Hematopoietic multipotent progenitor cell treated with erythropoietin and hydrocortisone succinate and interleukin-3 and kit ligand, for 15 days (in vitro differentiated cells): ENCODE data around the gene ADAM11.
"Not testable (repeated sequence)": the region's sequence is repeated elsewhere in the genome, so short reads cannot be mapped to it uniquely, and the experiment has no call there.

Source experiments
- DNase-seq: peaks from one replicate; pipeline ENCODE4 v3.0.0-alpha.2; 2015; ENCODE audit warnings: low spot score

Gene ADAM11

GRCh38 chr17:44758414-44759085 lies at the start of gene ADAM11:
Gene ADAM11 (plus strand): TSS chr17:44758988. CDS start chr17:44759200, 212 bp downstream.
- DNase-seq = no peak

- no peak for DNase-seq
Observed at GRCh38 chr17:44719444-44719843, 39.3 kb upstream of the ADAM11 start.

- no peak for DNase-seq
Observed at GRCh38 chr17:44722254-44722653, 36.5 kb upstream of the ADAM11 start.

GRCh38 chr17:44726121-44726520 lies 32.7 kb upstream of the ADAM11 start:
- not testable (repeated sequence) for DNase-seq

GRCh38 chr17:44733753-44734152 lies 25.0 kb upstream of the ADAM11 start:
- no peak for DNase-seq

- DNase-seq = no peak
Observed at GRCh38 chr17:44734272-44734671, 24.5 kb upstream of the ADAM11 start.

- no peak for DNase-seq
Observed at GRCh38 chr17:44736551-44737240, 22.1 kb upstream of the ADAM11 start.

GRCh38 chr17:44738214-44738906 lies 20.4 kb upstream of the ADAM11 start:
- no peak for DNase-seq

GRCh38 chr17:44741316-44741715 lies 17.5 kb upstream of the ADAM11 start:
- no peak for DNase-seq

GRCh38 chr17:44745301-44745700 lies 13.5 kb upstream of the ADAM11 start:
- no peak for DNase-seq

- DNase-seq = not testable (repeated sequence)
Observed at GRCh38 chr17:44745738-44746137, 13.1 kb upstream of the ADAM11 start.

- no peak for DNase-seq
Observed at GRCh38 chr17:44747566-44747965, 11.2 kb upstream of the ADAM11 start.

GRCh38 chr17:44749076-44749979 lies 9.5 kb upstream of the ADAM11 start:
- DNase-seq = no peak

GRCh38 chr17:44749980-44750318 lies 8.8 kb upstream of the ADAM11 start:
- DNase-seq = no peak

- no peak for DNase-seq
Observed at GRCh38 chr17:44751331-44751730, 7.5 kb upstream of the ADAM11 start.

- DNase-seq = no peak
Observed at GRCh38 chr17:44751806-44752205, 7.0 kb upstream of the ADAM11 start.

GRCh38 chr17:44752953-44753861 lies 5.6 kb upstream of the ADAM11 start:
- no peak for DNase-seq

- no peak for DNase-seq
Observed at GRCh38 chr17:44754276-44754675, 4.5 kb upstream of the ADAM11 start.

GRCh38 chr17:44755180-44755579 lies 3.6 kb upstream of the ADAM11 start:
- not testable (repeated sequence) for DNase-seq

GRCh38 chr17:44757045-44757917 lies 1.5 kb upstream of the ADAM11 start:
- no peak for DNase-seq
